GM11168 (cell line): ENCODE measurements around the gene PRDX6.

Source experiments
- in situ Hi-C: fragments of 300-500 bp; cut with MboI; formaldehyde crosslinking; loops from one replicate; pipeline ENCODE4 v1.12.0; 2022; ENCODE audit warnings: low sequenced_read_pairs; ENCODE audit not compliant: unreplicated experiment

PRDX6 gene

DNA sequence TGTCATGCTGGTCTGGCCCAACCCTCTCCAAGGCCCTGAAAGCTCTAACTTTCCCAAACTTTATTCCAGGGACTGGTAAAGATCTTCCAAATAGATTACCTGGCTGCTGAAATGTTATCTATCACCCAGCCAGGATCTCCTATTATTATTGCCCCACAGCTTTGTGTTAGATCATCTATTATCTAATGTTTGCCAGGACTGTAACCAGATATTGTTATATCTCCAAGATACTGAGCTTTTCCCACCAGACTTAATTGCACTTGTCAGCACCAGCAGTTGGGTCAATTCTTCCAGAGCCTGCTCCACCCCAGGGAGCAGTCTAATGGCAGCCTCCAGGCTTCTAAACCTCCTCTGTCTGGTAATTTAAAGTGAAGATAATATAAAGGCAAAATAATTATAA is 59.1 kb downstream of the PRDX6 start:
- in situ Hi-C loops = no loop called here
